Measurements from ENCODE around the gene USP19. TPM values are rescaled to one million over a fixed set of nuclear protein-coding genes. Genes with fewer than 3 reads are reported as not detected.

USP19 gene
- polyA plus RNA-seq, 1 donor from 2014 or later, result 58.5 TPM

DNA sequence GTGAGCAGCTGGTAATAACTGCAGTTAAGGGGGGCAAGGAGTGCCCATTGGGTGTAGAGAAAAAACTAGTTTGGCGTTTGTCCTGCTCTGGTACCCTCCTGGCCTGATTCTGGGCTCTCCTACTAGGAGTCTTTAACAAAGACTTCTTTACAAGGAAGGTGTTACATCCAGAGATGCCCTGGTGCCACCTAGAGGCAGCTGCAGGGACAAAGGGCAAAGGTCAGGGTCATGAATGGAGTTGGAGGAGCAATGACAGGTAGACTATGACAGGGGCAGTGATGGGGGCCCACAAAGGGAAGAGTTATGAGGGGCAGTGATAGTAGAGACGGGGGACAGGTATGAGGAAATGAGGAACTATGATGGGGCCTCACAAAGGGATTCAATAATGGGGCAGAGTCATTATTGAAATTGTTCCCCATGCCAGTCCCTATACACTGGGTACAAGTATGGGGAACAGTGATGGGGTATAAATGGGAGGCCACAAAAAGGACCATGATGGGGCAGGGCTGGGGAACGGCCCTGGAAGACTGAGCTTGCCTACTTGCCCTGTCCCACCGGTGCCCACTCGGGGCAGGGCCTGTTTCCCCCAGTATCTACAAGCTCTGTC is 37.6 kb upstream of the USP19 start:
- Histone ChIP-seq H3K9ac (ENCODE audit: low read length) (no peak overlapping the region), H3K9me2 (ENCODE audit: insufficient read depth, low read length) (no peaks in the 10 kb centered on the region), H3F3A (ENCODE audit: insufficient read depth, low read length, poor library complexity, severe bottlenecking) (no peaks in the 10 kb centered on the region), H2AFZ (ENCODE audit: low read depth, low read length) (no peak overlapping the region), H3K4me2 (ENCODE audit: low read length) (no peak overlapping the region), H3K36me3 (ENCODE audit: insufficient read depth, low read length) (no peaks in the 10 kb centered on the region), H3K79me2 (replicated peaks; ENCODE audit: insufficient read depth, low read length) (no peaks in the 10 kb centered on the region), H3K4me3 (ENCODE audit: low read length) (no peak overlapping the region), H3K27ac (ENCODE audit: low read length) (no peak overlapping the region), H3K9me3 (ENCODE audit: low read length) (no peaks in the 10 kb centered on the region), H4K20me1 (ENCODE audit: insufficient read depth) (no peaks in the 10 kb centered on the region), H3K27me3 (ENCODE audit: insufficient read depth, low read depth, low read length) (no peaks in the 10 kb centered on the region)
- TF ChIP-seq MXI1 (conservative IDR thresholded peaks at IDR 0.05; ENCODE audit: poor library complexity, severe bottlenecking) (no peak), RAD21 (conservative IDR thresholded peaks at IDR 0.05) (peak; percentile 33)
- TF ChIP-seq, protein P1, sequence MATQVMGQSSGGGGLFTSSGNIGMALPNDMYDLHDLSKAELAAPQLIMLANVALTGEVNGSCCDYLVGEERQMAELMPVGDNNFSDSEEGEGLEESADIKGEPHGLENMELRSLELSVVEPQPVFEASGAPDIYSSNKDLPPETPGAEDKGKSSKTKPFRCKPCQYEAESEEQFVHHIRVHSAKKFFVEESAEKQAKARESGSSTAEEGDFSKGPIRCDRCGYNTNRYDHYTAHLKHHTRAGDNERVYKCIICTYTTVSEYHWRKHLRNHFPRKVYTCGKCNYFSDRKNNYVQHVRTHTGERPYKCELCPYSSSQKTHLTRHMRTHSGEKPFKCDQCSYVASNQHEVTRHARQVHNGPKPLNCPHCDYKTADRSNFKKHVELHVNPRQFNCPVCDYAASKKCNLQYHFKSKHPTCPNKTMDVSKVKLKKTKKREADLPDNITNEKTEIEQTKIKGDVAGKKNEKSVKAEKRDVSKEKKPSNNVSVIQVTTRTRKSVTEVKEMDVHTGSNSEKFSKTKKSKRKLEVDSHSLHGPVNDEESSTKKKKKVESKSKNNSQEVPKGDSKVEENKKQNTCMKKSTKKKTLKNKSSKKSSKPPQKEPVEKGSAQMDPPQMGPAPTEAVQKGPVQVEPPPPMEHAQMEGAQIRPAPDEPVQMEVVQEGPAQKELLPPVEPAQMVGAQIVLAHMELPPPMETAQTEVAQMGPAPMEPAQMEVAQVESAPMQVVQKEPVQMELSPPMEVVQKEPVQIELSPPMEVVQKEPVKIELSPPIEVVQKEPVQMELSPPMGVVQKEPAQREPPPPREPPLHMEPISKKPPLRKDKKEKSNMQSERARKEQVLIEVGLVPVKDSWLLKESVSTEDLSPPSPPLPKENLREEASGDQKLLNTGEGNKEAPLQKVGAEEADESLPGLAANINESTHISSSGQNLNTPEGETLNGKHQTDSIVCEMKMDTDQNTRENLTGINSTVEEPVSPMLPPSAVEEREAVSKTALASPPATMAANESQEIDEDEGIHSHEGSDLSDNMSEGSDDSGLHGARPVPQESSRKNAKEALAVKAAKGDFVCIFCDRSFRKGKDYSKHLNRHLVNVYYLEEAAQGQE (IDR thresholded peaks at IDR 0.05; ENCODE audit: borderline replicate concordance), result no peak
- TF ChIP-seq, protein P2, sequence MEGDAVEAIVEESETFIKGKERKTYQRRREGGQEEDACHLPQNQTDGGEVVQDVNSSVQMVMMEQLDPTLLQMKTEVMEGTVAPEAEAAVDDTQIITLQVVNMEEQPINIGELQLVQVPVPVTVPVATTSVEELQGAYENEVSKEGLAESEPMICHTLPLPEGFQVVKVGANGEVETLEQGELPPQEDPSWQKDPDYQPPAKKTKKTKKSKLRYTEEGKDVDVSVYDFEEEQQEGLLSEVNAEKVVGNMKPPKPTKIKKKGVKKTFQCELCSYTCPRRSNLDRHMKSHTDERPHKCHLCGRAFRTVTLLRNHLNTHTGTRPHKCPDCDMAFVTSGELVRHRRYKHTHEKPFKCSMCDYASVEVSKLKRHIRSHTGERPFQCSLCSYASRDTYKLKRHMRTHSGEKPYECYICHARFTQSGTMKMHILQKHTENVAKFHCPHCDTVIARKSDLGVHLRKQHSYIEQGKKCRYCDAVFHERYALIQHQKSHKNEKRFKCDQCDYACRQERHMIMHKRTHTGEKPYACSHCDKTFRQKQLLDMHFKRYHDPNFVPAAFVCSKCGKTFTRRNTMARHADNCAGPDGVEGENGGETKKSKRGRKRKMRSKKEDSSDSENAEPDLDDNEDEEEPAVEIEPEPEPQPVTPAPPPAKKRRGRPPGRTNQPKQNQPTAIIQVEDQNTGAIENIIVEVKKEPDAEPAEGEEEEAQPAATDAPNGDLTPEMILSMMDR (IDR thresholded peaks at IDR 0.05; ENCODE audit: poor library complexity, severe bottlenecking), result peak; percentile 55

DNA sequence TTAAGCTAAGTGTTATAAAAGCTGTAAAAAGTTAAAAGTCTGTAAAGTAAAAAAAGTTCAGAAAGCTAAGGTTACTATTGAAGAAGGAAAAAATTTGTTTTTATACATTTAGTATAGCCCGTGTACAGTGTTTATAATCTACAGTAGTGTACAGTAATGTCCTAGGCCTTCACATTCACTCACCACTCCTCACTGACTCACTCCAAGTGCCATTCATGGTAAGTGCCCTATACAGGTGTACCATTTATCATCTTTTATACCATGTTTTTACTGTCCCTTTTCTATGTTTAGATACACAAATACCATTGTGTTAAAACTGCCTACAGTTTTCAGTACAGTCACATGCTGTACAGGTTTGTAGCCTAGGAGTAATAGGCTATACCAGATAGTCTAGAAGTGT is 36.7 kb upstream of the USP19 start:
- Histone ChIP-seq H2AFZ (ENCODE audit: low read depth, low read length) (no peak overlapping the region), H3K79me2 (replicated peaks; ENCODE audit: insufficient read depth, low read length) (no peaks in the 10 kb centered on the region), H3K4me2 (ENCODE audit: low read length) (no peak overlapping the region), H3K9me3 (ENCODE audit: low read length) (no peaks in the 10 kb centered on the region), H4K20me1 (ENCODE audit: insufficient read depth) (no peaks in the 10 kb centered on the region), H3K9me2 (ENCODE audit: insufficient read depth, low read length) (no peaks in the 10 kb centered on the region), H3F3A (ENCODE audit: insufficient read depth, low read length, poor library complexity, severe bottlenecking) (no peaks in the 10 kb centered on the region), H3K9ac (ENCODE audit: low read length) (no peak overlapping the region), H3K27me3 (ENCODE audit: insufficient read depth, low read depth, low read length) (no peaks in the 10 kb centered on the region), H3K4me3 (ENCODE audit: low read length) (no peak overlapping the region), H3K27ac (ENCODE audit: low read length) (no peak overlapping the region), H3K36me3 (ENCODE audit: insufficient read depth, low read length) (no peaks in the 10 kb centered on the region)
- TF ChIP-seq TAF1 (IDR thresholded peaks at IDR 0.05; ENCODE audit: low read depth), result no peak
- TF ChIP-seq EZH2 (IDR thresholded peaks at IDR 0.05; ENCODE audit: borderline replicate concordance, insufficient read depth, low read length, poor library complexity, severe bottlenecking), result no peak
- TF ChIP-seq RAD21 (conservative IDR thresholded peaks at IDR 0.05), result no peak
- no peak for TF ChIP-seq SMC3 (conservative IDR thresholded peaks at IDR 0.05; ENCODE audit: poor library complexity)
- TF ChIP-seq, protein P2 (IDR thresholded peaks at IDR 0.05; ENCODE audit: poor library complexity, severe bottlenecking), result no peak
- TF ChIP-seq MXI1 (conservative IDR thresholded peaks at IDR 0.05; ENCODE audit: poor library complexity, severe bottlenecking), result no peak
- TF ChIP-seq POLR2AphosphoS5 (IDR thresholded peaks at IDR 0.05), result no peak
- TF ChIP-seq, protein P1 (IDR thresholded peaks at IDR 0.05; ENCODE audit: borderline replicate concordance), result no peak
- no peak for TF ChIP-seq EP300 (conservative IDR thresholded peaks at IDR 0.05; ENCODE audit: poor library complexity, severe bottlenecking)

All from neural cell (in vitro differentiated cells).